Thyroid gland (tissue), 4 donors: Measurements from ENCODE around the gene IVD. TPM values are rescaled to one million over a fixed set of nuclear protein-coding genes. Genes with fewer than 3 reads are reported as not detected.
"Not testable (repeated sequence)": the region's sequence is repeated elsewhere in the genome, so short reads cannot be mapped to it uniquely, and the experiment has no call there.

Experiments
- DNase-seq, 2 donors: peaks; one replicate each; pipeline ENCODE4 v3.0.0-alpha.2; 2019
- H3K27ac ChIP-seq, 3 donors: fragments of 200-600 bp; sonication (generic); 1 replicate in 2 of 3; 2 replicates in 1 of 3; pipeline ENCODE4 v1.5.1; 2016 to 2019; ENCODE audit warnings: mild to moderate bottlenecking in 1 of 3, moderate library complexity in 1 of 3
- H3K27me3 ChIP-seq: fragments of 200-600 bp; sonication (generic); one replicate; pipeline ENCODE4 v1.5.1; 2019
- H3K36me3 ChIP-seq, 2 donors: fragments of 200-600 bp; sonication (generic); one replicate each; pipeline ENCODE4 v1.5.1; 2016 to 2019
- H3K4me1 ChIP-seq, 2 donors: fragments of 200-600 bp; sonication (generic); one replicate each; pipeline ENCODE4 v1.5.1; 2017 to 2019
- H3K4me3 ChIP-seq, 3 donors: fragments of 200-600 bp; sonication (generic); replicated peaks in 1 of 3; 1 replicate in 2 of 3; 2 replicates in 1 of 3; pipeline ENCODE4 v1.5.1; 2016; ENCODE audit warnings: mild to moderate bottlenecking in 1 of 3
- H3K9me3 ChIP-seq: fragments of 200-600 bp; sonication (generic); one replicate; pipeline ENCODE4 v1.5.1; 2017
- POLR2A ChIP-seq, 2 donors: fragments of 450-650 bp; IDR thresholded peaks; one replicate each; pipeline ENCODE4 v1.6.1; 2017; ENCODE audit warnings: antibody characterized with exemption in 2 of 2, mild to moderate bottlenecking in 2 of 2, moderate library complexity in 1 of 2
- WGBS, 2 donors: methylation state at CpG; one replicate each; pipeline ENCODE4 v1.1.5; 2017; 5-methylcytosine and 5-hydroxymethylcytosine counted together
- intact Hi-C: fragments of 100-400 bp; cut with DNase I; formaldehyde crosslinking; loops from one replicate; pipeline ENCODE4 v1.15.1; 2023
- total RNA-seq, 4 donors: library from RNA; depleted of rRNA; stranded (reverse); fragments of >200 nt; gene quantifications; one replicate each; pipeline ENCODE4 v1.2.3, GENCODE V29; 2016
- TF ChIP-seq, protein P1 (sequence below), 6 experiments: fragments of 200-600 bp in 3 of 6; fragments of 450-650 bp in 3 of 6; sonication (generic) in 3 of 6; IDR thresholded peaks; one replicate each; pipeline ENCODE4 v1.5.1; 2016 to 2019; ENCODE audit warnings: antibody characterized with exemption in 6 of 6, mild to moderate bottlenecking in 2 of 6, inconsistent platforms in 1 of 6, moderate library complexity in 1 of 6

Gene IVD
- total RNA-seq, 4 donors from 2014 or later = 393 to 723 (median 539) TPM

DNA sequence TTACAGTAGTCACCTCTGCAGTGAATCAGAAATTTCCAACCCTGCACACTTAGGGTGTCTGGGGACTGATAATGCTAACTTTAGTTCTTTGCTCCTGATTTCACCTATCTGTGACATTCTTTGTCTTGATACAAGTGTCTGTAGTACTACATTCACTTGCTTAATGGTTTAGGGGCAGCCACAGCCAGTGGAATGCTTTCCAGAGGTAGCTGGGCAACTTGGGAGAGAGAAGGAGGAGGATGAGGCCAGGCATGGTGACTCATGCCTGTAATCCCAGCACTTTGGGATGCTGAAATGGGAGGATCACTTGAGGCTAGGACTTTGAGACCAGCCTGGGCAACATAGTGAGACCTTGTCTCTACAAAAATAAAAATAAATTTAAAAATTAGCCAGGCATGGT, 43.7 kb downstream of the IVD start:
- H3K4me3 ChIP-seq = no peak overlapping the region
- H3K36me3 ChIP-seq = no peaks in the 10 kb centered on the region
- H3K27ac ChIP-seq = no peak overlapping the region
- no peaks in the 10 kb centered on the region for H3K9me3 ChIP-seq
- H3K4me1 ChIP-seq = peaks cover 13 to 41% of the 10 kb centered on the region in 2 donors
- TF ChIP-seq POLR2A (IDR thresholded peaks at IDR 0.05) = no peak
- TF ChIP-seq, protein P1, sequence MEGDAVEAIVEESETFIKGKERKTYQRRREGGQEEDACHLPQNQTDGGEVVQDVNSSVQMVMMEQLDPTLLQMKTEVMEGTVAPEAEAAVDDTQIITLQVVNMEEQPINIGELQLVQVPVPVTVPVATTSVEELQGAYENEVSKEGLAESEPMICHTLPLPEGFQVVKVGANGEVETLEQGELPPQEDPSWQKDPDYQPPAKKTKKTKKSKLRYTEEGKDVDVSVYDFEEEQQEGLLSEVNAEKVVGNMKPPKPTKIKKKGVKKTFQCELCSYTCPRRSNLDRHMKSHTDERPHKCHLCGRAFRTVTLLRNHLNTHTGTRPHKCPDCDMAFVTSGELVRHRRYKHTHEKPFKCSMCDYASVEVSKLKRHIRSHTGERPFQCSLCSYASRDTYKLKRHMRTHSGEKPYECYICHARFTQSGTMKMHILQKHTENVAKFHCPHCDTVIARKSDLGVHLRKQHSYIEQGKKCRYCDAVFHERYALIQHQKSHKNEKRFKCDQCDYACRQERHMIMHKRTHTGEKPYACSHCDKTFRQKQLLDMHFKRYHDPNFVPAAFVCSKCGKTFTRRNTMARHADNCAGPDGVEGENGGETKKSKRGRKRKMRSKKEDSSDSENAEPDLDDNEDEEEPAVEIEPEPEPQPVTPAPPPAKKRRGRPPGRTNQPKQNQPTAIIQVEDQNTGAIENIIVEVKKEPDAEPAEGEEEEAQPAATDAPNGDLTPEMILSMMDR (IDR thresholded peaks at IDR 0.05) = no peak
- H3K27me3 ChIP-seq = no peaks in the 10 kb centered on the region
- no peak for DNase-seq
- intact Hi-C loops = loop anchor here (10.0 kb wide), 1 partner anchor 56 kb away; no protein-coding TSS in a partner anchor

DNA sequence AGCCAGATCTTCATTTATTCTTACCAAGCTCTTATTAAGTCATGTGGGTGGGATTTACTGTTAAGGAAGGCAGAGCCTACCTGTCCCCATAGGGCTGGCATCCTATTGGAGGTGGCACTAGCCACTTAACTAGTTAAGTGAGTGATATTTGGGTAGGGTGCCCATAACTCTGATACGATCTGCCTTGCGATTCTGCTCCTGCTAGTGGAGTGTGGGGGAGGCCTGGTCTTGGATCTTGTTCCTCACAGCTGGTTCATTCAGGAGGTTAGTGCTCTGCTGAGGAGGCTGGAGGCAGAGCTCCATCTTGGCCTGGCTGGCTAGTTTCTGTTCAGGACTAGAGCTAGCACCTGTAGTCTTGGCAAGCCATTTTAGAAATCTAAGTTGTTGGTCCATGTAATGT, 44.5 kb downstream of the IVD start:
- Histone ChIP-seq H3K36me3 (no peaks in the 10 kb centered on the region), H3K27me3 (no peaks in the 10 kb centered on the region), H3K9me3 (no peaks in the 10 kb centered on the region), H3K4me1 (peaks cover 13 to 41% of the 10 kb centered on the region in 2 donors), H3K27ac (no peak overlapping the region), H3K4me3 (no peak overlapping the region)
- WGBS, 2 donors = 89 to 100% methylated on average over 2 of the region's 2 CpGs
- TF ChIP-seq, protein P1 (IDR thresholded peaks at IDR 0.05) = no peak
- TF ChIP-seq POLR2A (IDR thresholded peaks at IDR 0.05) = no peak
- intact Hi-C loops = no loop called here
- no peak for DNase-seq

DNA sequence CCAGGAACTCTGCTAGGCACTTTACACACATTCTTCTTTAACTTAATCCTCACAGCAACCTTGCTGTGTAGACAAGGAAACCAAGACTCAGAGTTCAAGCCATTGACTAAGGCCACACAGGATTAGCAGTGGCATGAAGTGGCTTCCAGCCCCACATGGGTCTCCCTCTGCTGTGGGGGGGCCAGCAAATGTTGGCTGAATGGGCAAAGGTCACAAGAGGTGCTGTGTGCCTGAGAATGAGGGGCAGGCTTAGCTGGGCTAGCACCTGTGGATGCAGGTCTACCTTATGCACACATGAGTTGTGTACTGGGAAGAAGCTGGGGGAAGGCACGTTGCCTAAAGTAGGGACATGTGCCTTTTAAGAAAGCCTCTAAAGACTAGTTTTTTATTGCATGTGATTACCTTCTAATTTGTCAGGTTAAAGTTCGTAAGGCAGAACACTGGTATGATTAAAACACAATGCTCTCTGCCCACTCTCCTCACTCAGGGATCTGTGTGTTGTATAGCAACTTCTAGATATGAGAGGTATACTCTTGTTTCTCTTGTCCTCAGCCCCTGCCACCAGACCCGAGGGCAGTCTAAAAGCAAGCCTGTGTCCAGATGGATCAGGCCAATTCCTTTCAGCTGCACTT, 46.0 kb downstream of the IVD start:
- WGBS, 2 donors = 71 to 77% methylated on average over 3 of the region's 3 CpGs
- no peaks in the 10 kb centered on the region for H3K9me3 ChIP-seq
- no peaks in the 10 kb centered on the region for H3K27me3 ChIP-seq
- intact Hi-C loops = no loop called here
- TF ChIP-seq, protein P1 (IDR thresholded peaks at IDR 0.05) = no peak
- no peak for TF ChIP-seq POLR2A (IDR thresholded peaks at IDR 0.05)
- no peak overlapping the region for H3K4me3 ChIP-seq
- H3K4me1 ChIP-seq = peaks cover 23 to 48% of the 10 kb centered on the region in 2 donors
- H3K27ac ChIP-seq = no peak overlapping the region
- H3K36me3 ChIP-seq = no peaks in the 10 kb centered on the region
- DNase-seq = no peak

DNA sequence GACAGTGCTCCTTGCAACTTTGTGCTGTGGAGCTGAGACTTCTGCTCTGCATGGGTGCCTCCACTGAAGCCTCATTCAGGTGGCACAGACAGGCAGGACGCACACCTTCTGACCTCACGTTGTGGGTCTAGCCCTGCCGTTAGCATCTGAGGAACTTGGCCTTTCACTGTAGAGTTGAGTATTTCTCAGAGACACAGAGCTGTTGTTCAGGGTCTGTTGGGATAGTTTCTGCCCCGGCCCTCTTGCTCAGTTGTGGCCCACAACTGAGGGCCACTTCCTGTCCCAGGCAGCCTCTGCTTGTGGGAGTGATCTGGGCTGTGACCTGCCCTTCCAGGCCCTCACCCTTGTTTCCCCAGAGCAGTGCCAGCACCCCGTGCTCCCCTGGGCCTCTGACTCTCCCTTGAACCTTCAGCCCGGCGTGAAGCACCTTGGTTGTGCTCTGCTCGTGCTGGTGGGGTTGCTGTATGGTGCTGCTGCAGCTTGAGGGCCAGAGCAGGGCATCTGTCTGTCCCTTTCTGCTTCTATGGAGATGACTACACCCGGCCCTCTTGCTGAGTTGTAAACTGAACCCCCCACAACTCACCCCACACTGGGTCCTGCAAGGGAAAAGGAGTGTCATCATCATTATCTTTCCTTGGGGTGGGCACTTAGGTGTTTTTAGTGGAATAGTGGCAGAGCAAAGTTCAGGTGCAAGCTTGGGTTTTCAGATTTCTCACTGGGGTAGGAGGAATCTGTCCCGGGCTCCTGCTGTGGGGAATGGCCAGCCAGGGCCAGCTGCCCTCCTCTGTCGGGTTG, 46.9 kb downstream of the IVD start:
- no peak overlapping the region for H3K27ac ChIP-seq
- H3K4me3 ChIP-seq = no peak overlapping the region
- H3K9me3 ChIP-seq = no peaks in the 10 kb centered on the region
- H3K27me3 ChIP-seq = no peaks in the 10 kb centered on the region
- peak; percentile 28 to 44 for DNase-seq
- no peak for TF ChIP-seq POLR2A (IDR thresholded peaks at IDR 0.05)
- TF ChIP-seq, protein P1 (IDR thresholded peaks at IDR 0.05) = no peak
- WGBS, 2 donors = 55 to 70% methylated on average over 11 of the region's 11 CpGs
- peaks cover 23 to 51% of the 10 kb centered on the region in 2 donors for H3K4me1 ChIP-seq
- intact Hi-C loops = no loop called here
- no peaks in the 10 kb centered on the region for H3K36me3 ChIP-seq

DNA sequence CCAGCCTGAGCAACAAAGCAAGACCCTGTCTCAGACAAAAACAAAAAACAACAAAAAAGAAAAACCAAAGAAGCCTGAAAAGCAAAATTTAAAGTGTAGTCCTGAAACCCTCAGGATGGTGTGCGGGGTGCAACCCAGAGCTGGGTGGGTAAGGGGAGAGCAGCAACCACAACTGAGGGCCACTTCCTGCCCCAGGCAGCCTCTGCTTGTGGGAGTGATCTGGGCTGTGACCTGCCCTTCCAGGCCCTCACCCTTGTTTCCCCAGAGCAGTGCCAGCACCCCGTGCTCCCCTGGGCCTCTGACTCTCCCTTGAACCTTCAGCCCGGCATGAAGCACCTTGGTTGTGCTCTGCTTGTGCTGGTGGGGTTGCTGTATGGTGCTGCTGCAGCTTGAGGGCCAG, 48.3 kb downstream of the IVD start:
- H3K9me3 ChIP-seq, DNase-seq, H3K27ac ChIP-seq, H3K4me3 ChIP-seq, intact Hi-C loops, H3K27me3 ChIP-seq, H3K36me3 ChIP-seq: not testable (repeated sequence)
- WGBS, 2 donors = 79 to 85% methylated on average over 3 of the region's 3 CpGs
- peaks cover 23 to 51% of the 10 kb centered on the region in 2 donors for H3K4me1 ChIP-seq
